ENCODE measurements around the gene IRF4. TPM values are rescaled to one million over a fixed set of nuclear protein-coding genes. Genes with fewer than 3 reads are reported as not detected.

The IRF4 gene
- total and polyA plus RNA-seq, 10 donors = 8.7 to 91.3 (median 46.3) TPM

- no peak for DNase-seq
- Histone ChIP-seq H3K4me3 (no peak overlapping the region), H3K36me3 (no peaks in the 10 kb centered on the region), H3K27me3 (replicated peaks in 1 of 7) (peaks cover 0 to 4% (median 0%) of the 10 kb centered on the region in 7 donors), H3K27ac (no peak overlapping the region), H3K9me3 (peaks cover 0 to 11% (median 0%) of the 10 kb centered on the region in 8 donors), H3K4me1 (no peaks in the 10 kb centered on the region)
- intact Hi-C loops (cut with DNase I; ENCODE audit: low total_unique reads) = no loop called here
- 84 to 94% (median 88%) methylated on average over 5 of the region's 5 CpGs for WGBS, 5 donors
- no peak for TF ChIP-seq CTCF (IDR thresholded peaks at IDR 0.05 in 8 of 11, conservative IDR thresholded peaks at IDR 0.05 in 3 of 11)
- no peak for TF ChIP-seq POLR2A (IDR thresholded peaks at IDR 0.05)
- no peak for TF ChIP-seq POLR2AphosphoS5 (IDR thresholded peaks at IDR 0.05)
These were observed 64.9 kb downstream of the IRF4 start for GRCh38 chr6:456358-456867.

GRCh38 chr6:456887-457286 lies 65.3 kb downstream of the IRF4 start:
- intact Hi-C loops (cut with DNase I; ENCODE audit: low total_unique reads) = no loop called here
- WGBS, 5 donors = 73 to 83% (median 81%) methylated on average over 4 of the region's 4 CpGs
- TF ChIP-seq POLR2AphosphoS5 (IDR thresholded peaks at IDR 0.05) (no peak), CTCF (IDR thresholded peaks at IDR 0.05 in 8 of 11, conservative IDR thresholded peaks at IDR 0.05 in 3 of 11) (no peak), POLR2A (IDR thresholded peaks at IDR 0.05) (no peak)
- H3K4me1 ChIP-seq = no peaks in the 10 kb centered on the region
- H3K9me3 ChIP-seq = peaks cover 0 to 11% (median 0%) of the 10 kb centered on the region in 8 donors
- H3K36me3 ChIP-seq = no peaks in the 10 kb centered on the region
- H3K4me3 ChIP-seq = no peak overlapping the region
- DNase-seq = no peak
- H3K27ac ChIP-seq = no peak overlapping the region
- H3K27me3 ChIP-seq (replicated peaks in 1 of 7) = peaks cover 0 to 4% (median 0%) of the 10 kb centered on the region in 7 donors

Other genes with a start within 250 kb of the IRF4 start
- gene DUSP22, start 99.3 kb upstream of the IRF4 start, total RNA-seq = 100 to 1,000 TPM in 1 of 7 donors, 10 to 100 TPM in 6; 60.5 to 120 (median 75.5) TPM
- 10 to 100 TPM; 41.2 to 65.7 (median 46.8) TPM for gene DUSP22, start 99.3 kb upstream of the IRF4 start, polyA plus RNA-seq